Measurements from ENCODE around the gene SMAD3. TPM values are rescaled to one million over a fixed set of nuclear protein-coding genes. Genes with fewer than 3 reads are reported as not detected.
A peak's percentile ranks its signal among the peaks of the same experiment; 100 is the strongest.

Gene SMAD3
- total and polyA plus RNA-seq, 2 of the 4 experiments (the other 2 are of a cell fraction): 71.0 to 177 TPM

GRCh38 chr15:67133738-67134066 is 68.3 kb downstream of the SMAD3 start:
- Histone ChIP-seq H3K14ac (replicated peaks; ENCODE audit: low read depth, low read length) (peak overlapping the region; percentile 84), H2BK20ac (ENCODE audit: low read depth, low read length) (peak overlapping the region; percentile 83), H4K8ac (ENCODE audit: low read depth in 2 of 2, low read length in 2 of 2) (peak overlapping the region; percentile 62 to 90), H2AK9ac (replicated peaks; ENCODE audit: low read depth, low read length, poor library complexity) (no peak overlapping the region), H2AK5ac (ENCODE audit: low read depth, low read length) (peak overlapping the region; percentile 94), H3K18ac (ENCODE audit: low read depth, low read length) (peak overlapping the region; percentile 95), H3K79me1 (ENCODE audit: low read depth in 1 of 2, low read length in 2 of 2) (peaks cover 10 to 90% of the 10 kb centered on the region in 2 experiments), H3K4ac (ENCODE audit: low read depth, low read length) (peak overlapping the region; percentile 95), H3K4me1 (ENCODE audit: control insufficient read depth, insufficient read depth, low read length) (peaks cover 73% of the 10 kb centered on the region), H4K5ac (ENCODE audit: low read depth, low read length) (peak overlapping the region; percentile 89), H3K9ac (ENCODE audit: low read depth, low read length) (peak overlapping the region; percentile 76), H3K4me2 (ENCODE audit: low read depth, low read length) (peak overlapping the region; percentile 17; the same call in 1 of the 2 replicates), H2BK120ac (ENCODE audit: low read depth, low read length) (peak overlapping the region; percentile 73), H3K36me3 (ENCODE audit: control insufficient read depth, insufficient read depth, low read length) (peaks cover 40% of the 10 kb centered on the region), H2AFZ (replicated peaks; ENCODE audit: low read length, poor library complexity) (no peak overlapping the region), H3K9me3 (ENCODE audit: control insufficient read depth, insufficient read depth, low read length) (no peaks in the 10 kb centered on the region), H3K27ac (ENCODE audit: insufficient read depth, low read length) (peak overlapping the region; percentile 96), H4K20me1 (ENCODE audit: insufficient read depth, low read length) (peaks cover 43% of the 10 kb centered on the region), H3K23ac (ENCODE audit: low read depth, low read length) (peak overlapping the region; percentile 96), H2BK15ac (ENCODE audit: low read depth, low read length) (peak overlapping the region; percentile 80), H3K4me3 (ENCODE audit: insufficient read depth, low read depth, low read length) (no peak overlapping the region), H2BK5ac (ENCODE audit: low read depth, low read length, poor library complexity, severe bottlenecking) (peak overlapping the region; percentile 95), H3K56ac (ENCODE audit: extremely low read depth, insufficient read depth, low read length) (peak overlapping the region; percentile 81), H4K91ac (ENCODE audit: insufficient read depth, low read depth, low read length) (peak overlapping the region; percentile 90), H3K9me1 (ENCODE audit: insufficient read depth, low read length) (peaks cover 59% of the 10 kb centered on the region), H3K27me3 (ENCODE audit: control insufficient read depth, insufficient read depth, low read length) (no peaks in the 10 kb centered on the region)
- in situ Hi-C loops (cut with MboI; ENCODE audit: low sequenced_read_pairs) (no loop called here), intact Hi-C loops (cut with micrococcal nuclease) (loop anchor here (2.0 kb wide), 1 partner anchor 45 kb away; no protein-coding TSS in a partner anchor), dilution Hi-C loops (cut with HindIII; ENCODE audit: low sequenced_read_pairs, unreplicated experiment) (no loop called here)
- ATAC-seq (ENCODE audit: low read depth) (no peak), DNase-seq (no peak)
- TF ChIP-seq RCOR1 (IDR thresholded peaks at IDR 0.05; ENCODE audit: insufficient replicate concordance, low read length) (no peak), CTCF (conservative IDR thresholded peaks at IDR 0.05; ENCODE audit: low read depth, low read length) (no peak), ELK1 (IDR thresholded peaks at IDR 0.05; ENCODE audit: borderline replicate concordance, low read depth, low read length) (no peak), RAD21 (IDR thresholded peaks at IDR 0.05; ENCODE audit: low read length) (no peak), USF2 (IDR thresholded peaks at IDR 0.05; ENCODE audit: low read depth, low read length) (no peak), NFE2L2 (IDR thresholded peaks at IDR 0.05; ENCODE audit: low read depth, low read length) (no peak), POLR2A (IDR thresholded peaks at IDR 0.05; ENCODE audit: low read depth, low read length) (no peak), BHLHE40 (IDR thresholded peaks at IDR 0.05; ENCODE audit: low read depth, low read length) (no peak), RFX5 (IDR thresholded peaks at IDR 0.05; ENCODE audit: low read depth, low read length) (no peak), MXI1 (IDR thresholded peaks at IDR 0.05; ENCODE audit: borderline replicate concordance, low read depth, low read length) (no peak), SMC3 (IDR thresholded peaks at IDR 0.05; ENCODE audit: low read depth, low read length) (no peak), MAZ (IDR thresholded peaks at IDR 0.05; ENCODE audit: borderline replicate concordance, low read depth, low read length) (no peak), MAFK (IDR thresholded peaks at IDR 0.05; ENCODE audit: low read depth, low read length) (no peak)
- ChIA-PET POLR2A (ENCODE audit: unreplicated experiment) (no interaction called here), CTCF (no interaction called here)
- WGBS, 2 experiments (ENCODE audit: extremely low coverage in 2 of 2, insufficient read length in 1 of 2): no CpG with 5 or more reads among the region's 3 CpGs
- BruUV-seq (replicated peaks): no TSS peak
